GM12864 (cell line): Measurements from ENCODE around the gene SLMAP.

ENCODE experiments used
- DNase-seq: peaks from one replicate; pipeline ENCODE4 v3.0.0-alpha.2; 2011; ENCODE audit warnings: low read depth
- H3K4me3 ChIP-seq: 2 replicates; pipeline ENCODE4 v1.5.1; 2011; ENCODE audit warnings: mild to moderate bottlenecking, low read depth, low read length, control low read depth
- TF ChIP-seq, protein P1 (sequence below): IDR thresholded peaks from 2 replicates; pipeline ENCODE4 v1.5.1; 2011; ENCODE audit warnings: low read depth, mild to moderate bottlenecking, moderate library complexity, low read length, control low read depth, inconsistent platforms; ENCODE audit errors: missing control alignments

Gene SLMAP

DNA sequence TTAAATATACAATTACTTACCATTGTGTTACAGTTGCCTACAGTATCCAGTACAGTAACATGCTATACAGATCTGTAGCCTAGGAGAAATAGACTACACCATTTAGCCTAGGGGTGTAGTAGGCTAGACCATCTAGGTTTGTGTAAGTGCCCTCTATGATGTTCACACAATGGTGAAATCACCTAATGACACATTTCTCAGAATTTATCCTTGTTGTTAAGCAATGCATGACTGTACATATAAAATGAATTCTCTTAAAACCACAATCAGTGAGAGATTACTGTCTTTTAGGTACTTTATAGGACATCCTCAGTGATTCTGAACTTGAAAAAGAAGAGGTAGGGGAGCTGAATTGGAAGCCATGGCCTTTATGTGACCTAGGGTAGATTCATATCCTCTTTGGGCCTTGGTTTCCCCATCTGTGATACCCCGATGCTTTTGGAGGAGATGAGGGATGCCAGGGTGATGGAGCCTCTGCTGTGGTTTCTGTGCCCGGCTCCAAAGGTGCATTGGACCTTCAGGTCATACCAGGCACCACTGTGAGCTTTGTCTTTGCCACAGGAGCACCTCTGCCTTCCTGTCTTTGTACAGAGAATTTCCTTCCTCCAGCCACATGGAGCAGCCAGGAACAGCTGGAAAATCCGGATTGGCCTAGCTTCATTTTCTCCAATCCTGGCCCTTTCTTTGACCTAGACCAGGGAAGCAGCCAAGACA, 200.2 kb downstream of the SLMAP start:
- no peak for DNase-seq
- H3K4me3 ChIP-seq, result no peak overlapping the region
- TF ChIP-seq, protein P1, sequence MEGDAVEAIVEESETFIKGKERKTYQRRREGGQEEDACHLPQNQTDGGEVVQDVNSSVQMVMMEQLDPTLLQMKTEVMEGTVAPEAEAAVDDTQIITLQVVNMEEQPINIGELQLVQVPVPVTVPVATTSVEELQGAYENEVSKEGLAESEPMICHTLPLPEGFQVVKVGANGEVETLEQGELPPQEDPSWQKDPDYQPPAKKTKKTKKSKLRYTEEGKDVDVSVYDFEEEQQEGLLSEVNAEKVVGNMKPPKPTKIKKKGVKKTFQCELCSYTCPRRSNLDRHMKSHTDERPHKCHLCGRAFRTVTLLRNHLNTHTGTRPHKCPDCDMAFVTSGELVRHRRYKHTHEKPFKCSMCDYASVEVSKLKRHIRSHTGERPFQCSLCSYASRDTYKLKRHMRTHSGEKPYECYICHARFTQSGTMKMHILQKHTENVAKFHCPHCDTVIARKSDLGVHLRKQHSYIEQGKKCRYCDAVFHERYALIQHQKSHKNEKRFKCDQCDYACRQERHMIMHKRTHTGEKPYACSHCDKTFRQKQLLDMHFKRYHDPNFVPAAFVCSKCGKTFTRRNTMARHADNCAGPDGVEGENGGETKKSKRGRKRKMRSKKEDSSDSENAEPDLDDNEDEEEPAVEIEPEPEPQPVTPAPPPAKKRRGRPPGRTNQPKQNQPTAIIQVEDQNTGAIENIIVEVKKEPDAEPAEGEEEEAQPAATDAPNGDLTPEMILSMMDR, result no peak

- DNase-seq, result no peak
- H3K4me3 ChIP-seq, result no peak overlapping the region
- TF ChIP-seq, protein P1, result no peak
Observed at GRCh38 chr3:57956833-57957174, 200.7 kb downstream of the SLMAP start.

- TF ChIP-seq, protein P1, result no peak
- no peak overlapping the region for H3K4me3 ChIP-seq
- DNase-seq, result no peak
Observed at GRCh38 chr3:57957824-57958223, 201.7 kb downstream of the SLMAP start.

DNA sequence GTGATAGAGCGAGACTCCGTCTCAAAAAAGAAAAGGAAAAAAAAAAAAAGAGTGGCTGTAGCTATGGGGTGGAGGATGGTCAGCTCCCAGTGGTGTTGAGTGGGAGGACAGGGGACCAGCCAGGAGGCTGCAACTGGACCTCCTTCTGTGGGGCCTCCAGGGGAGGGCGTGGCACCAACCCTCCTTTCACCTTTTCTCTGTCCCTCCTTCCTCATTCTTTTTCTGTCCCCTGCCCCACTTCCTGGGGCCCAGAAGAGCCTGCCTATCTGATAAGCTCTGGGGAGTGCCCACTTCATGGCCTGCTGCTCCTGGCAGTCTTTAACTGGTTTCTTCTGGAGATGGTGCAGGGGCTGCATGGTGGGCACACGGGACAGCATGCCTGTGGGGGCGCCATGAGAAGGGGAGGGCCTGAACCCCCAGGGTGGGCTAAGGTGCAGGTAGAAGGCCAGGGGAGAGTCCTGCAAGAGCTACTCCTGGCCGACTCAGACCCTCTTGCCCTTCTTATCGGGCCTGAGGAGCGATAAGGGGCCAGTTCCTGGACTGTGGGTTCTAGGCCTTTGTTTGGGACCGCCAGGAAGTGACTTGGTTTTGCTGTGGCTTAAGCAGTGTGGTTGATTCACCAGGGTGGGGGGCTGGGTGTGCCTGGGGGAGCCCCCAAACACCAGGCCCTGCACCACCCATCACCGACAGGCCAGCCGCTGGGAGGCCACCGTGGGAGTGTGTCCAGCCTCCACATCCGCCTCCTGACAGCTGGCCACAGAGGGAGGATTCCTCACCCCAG, 202.7 kb downstream of the SLMAP start:
- TF ChIP-seq, protein P1, result no peak
- H3K4me3 ChIP-seq, result no peak overlapping the region
- DNase-seq, result no peak

GRCh38 chr3:57959423-57960173, 203.5 kb downstream of the SLMAP start:
- no peak for DNase-seq
- H3K4me3 ChIP-seq, result no peak overlapping the region

DNA sequence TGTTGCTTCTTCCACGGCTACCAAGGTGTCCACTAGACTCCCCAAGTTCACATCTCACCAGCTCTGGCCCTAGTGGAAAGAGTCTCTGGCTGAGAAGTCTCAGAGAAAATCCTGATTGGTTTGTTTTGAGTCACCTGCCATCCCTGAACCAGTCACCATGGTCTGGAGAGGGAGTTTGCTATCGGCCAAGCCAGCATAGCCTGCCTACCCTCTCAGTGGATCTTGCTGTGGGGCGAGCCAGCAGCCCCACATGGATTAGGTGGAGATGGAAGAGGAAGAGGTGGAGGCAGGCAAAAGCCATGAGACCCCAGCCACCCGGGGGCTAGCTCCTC, 204.0 kb downstream of the SLMAP start:
- H3K4me3 ChIP-seq, result no peak overlapping the region
- no peak for DNase-seq
- TF ChIP-seq, protein P1, result no peak

More at GRCh38 chr3:57959423-57960173, 203.5 kb downstream of the SLMAP start:
- TF ChIP-seq, protein P1, result no peak
